NCI-H345 (cell line): ENCODE measurements around the gene NEDD8.

ENCODE experiments used
- DNase-seq: peaks from one replicate; lab custom pipeline; 2025; lab: John Stamatoyannopoulos, UW

The NEDD8 gene

DNA sequence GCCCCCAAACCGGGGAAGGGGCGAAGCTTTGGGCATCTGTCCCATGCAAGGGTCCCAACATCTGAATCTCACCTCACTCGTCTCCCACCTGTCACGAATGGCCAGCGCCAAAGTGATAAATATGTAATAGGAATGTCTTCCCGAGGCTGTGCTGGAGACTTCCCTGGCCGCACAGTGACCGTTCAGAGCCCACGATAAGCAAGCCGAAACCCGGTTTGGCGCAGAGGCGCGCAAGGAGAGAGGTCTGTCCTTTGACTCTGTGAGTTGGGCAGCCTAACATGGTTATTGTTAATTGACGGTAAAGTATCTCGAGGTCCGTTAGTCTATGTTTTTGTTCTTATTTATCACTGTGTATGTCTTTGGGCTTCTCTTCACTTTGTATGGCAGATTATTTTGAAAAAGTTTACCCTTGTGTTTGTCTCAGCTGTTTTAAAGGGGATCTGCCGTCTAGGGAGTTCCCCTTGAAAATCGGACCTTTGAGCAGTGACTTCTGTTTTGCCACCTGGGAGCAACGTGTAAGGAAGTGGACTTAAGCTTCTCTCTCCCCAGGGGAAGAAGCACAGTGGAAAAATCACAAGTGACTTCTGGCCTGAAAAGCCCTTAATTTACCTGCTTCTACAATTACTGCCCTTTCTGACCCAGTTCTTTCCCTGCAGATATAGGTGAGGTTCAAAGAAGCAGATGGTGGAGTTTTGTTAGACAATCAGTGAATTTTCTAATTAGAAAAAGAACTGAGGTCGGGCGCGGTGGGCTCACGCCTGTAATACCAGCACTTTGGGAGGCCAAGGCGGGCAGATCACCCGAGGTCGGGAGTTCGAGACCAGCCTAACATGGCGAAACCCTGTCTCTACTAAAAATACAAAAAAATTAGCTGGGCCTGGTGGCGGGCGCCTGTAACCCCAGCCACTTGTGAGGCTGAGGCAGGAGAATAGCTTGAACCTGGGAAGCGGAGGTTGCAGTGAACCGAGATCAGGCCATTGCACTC is 35.8 kb downstream of the NEDD8 start:
- no peak for DNase-seq

DNA sequence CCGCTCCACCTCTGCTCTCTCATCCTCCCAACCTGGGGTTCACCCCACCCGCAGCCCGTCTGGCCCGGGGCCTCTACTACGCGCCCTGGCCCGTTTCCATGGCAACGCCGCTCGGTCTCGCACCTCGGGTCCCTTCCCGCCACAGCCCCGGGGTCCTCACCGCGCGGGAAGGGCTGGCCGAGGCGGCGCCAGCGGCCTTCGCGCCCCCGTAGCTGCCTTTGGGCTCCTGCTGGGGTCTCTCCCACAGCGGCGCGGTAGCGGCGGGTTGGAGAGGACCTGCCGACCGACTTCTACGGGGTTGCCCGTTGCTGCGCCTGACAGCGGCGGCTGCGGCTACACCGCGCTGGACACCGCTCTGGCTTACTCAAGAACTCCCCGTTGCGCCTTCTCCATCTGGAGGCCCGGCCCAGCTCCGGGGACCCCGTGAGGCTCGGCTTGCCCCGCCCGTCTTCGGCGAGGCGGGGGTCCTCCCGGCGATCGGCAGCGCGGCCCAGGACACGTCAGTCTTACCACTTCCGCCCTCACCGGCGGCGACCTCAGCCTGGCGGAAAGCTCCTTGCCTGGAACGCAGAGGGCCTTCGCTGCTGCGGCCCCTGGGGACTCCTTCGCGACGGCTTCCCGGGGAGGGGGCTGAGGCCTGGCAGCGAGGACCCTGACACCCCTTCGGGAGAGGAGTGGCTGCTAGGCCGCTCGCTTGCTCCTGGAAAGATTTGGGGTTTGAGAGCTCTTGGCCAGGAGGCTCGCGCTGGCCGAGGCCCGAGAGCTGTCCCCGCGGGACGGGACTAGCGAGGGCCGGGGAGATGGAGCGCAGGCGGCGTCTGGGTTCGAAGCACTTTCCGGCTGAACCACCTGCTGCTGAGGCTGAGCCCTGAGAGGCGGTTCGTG is 36.7 kb downstream of the NEDD8 start, which contains the start of gene TM9SF1:
TSS of gene TM9SF1 (minus strand) at position 256 of the 885 bp plus-strand sequence. CDS start 422 bp downstream, outside the sequence.
- peak; percentile 81 for DNase-seq

DNA sequence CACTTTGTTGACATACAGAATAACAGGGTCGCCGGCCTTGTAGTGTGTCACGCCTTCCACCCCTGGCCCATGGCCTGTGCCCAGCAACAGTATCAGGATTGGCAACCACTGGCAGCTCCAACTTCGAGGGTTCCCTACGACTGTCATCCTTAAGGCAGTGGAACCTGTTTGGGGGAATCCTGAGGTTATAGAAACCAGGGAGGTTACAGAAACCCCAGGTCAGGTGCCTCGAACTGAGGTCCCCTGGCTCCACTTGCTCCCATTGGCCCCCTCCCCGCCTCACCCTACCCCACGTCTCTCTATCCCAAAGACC is 37.3 kb downstream of the NEDD8 start:
- no peak for DNase-seq

DNA sequence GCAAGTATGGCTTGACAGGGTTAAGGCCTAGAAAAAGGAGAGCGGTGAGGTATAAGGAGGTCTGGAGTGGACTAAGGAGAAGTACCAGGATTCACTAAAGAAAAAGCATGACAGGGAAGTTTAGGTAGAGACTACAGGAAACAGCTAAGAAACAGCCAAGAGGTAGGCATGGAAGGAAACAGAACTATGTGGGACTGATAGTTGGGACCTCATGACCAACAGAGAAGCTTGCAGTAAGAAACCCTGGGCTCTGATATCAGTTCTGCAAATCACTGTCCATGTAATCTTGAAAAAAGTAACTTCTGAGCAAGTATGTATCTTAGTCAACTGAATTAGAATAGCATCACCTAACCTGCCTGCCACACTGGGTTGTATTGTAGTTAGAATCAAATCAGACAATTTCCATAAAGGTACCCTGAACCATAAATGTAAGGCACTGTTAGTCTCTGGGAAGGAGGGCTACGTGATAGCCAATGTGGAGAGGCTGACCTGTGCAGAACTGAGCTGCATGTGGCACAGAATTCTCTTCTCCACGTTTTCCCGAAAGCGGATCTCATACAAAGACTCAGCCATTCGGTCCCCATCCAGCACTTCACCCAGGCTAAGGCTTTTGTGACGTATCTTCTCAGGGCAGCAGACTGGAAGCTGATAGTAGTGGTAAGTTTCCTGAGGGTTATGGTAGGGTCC is 37.8 kb downstream of the NEDD8 start:
- no peak for DNase-seq

DNA sequence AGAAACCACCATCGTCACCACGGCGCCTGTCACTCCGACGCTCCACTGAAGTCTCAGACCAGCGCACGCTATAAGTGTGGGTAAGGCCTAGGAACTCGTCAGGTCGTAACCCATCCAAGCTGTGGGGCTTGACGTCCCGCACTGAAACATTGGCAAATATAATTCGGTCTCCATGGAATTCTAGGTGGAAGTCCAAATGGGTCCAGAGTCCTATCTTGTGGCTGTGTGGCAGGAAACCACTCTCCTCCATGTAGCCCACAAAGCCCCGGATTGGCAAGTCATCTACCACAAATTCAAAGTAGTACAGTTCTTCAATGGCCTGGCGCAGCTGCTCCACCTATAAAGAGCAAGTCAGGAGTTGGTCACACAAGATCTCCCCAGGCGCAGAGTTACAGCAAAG is 39.2 kb downstream of the NEDD8 start:
- DNase-seq = no peak

DNA sequence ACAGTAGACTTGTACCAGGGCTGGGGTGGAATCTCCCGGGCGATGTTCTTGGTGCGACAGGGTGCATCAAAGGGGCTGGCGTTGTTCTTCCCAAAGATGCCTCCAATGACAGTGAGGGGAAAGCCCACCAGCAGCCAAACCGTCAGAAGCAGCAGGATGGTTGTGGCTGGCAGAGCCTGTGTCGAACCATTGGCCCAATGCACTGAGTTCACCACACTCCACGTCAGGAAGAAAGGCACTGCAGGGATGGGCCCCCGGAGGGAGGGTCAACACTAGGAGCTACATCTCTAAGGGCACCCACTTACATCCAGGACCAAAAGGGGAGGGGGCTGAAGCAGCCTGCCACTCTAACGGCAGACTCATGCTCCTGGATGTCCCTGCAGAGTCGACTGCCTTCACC is 41.8 kb downstream of the NEDD8 start:
- no peak for DNase-seq

DNA sequence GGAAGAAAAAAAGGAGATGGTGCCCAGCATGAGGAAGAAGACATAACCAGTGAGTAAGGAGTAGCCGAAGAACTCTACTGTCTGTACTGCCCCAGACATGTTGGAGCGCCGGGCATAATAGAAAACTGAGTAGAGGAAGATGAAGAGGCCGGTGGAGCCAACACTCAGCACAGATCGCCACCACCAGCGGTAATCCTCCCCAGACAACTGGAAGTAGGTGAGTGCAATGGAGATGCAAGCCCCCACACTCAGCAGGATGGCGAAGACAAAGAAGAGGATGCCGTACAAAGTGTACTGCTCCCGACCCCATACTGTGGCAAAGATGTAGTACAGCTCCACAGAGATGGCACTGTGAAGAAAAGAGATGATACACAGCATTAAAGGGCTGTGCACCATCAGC is 42.7 kb downstream of the NEDD8 start:
- no peak for DNase-seq

DNA sequence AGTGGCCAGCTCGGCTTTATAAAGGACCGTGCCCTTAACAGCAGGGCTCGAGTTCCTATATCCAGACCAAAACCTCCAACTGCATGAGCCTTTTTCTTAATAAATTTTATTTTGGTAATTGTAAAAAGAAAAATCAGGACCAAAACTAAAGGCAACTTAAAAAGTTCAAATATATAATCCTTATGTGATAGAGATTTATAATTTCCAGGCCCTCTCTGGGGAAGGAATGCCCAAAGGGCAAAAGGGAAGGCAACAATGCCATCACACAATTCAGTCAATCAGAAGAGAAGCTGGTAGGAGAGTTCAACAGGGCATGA is 43.1 kb downstream of the NEDD8 start:
- no peak for DNase-seq

DNA sequence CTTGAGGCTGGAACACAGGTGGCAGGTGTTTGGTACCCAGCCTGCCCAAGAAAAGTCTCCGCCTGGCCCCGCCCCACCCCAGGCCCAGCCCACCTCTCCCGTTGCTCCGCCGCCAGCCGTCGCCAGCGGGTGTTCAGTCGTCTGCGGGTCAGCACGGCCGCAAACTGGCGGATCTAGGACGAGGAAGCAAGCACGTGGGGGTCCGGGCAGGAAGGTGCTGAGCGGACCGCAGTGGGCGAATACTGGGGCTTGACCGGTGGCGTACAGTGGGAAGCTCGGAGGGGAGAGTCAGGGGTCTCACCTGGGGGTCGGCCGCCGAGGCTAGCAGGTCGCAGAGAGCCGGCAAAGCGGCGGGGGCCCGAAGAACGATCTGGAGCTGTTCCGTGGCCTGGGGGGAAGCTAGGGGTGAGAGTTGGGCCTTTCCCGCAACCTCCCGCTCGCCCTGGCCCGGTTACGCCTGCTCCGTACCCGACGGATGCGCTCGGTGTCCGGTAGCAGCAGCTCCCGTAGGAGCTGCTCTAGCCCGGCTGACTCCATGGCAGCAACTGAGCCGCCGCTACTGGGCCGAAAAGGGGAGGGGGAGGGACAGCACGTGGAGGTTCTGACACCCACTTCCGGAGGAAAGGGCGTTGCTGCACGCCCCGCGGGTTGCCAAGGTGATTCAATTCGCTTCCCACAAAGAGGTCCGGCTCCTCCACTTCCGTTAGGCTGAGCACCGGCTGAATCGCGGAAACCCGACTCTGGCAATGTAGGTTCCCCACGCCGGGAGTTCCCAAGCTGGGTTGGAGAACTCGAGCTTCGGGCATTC is 43.7 kb downstream of the NEDD8 start, which contains the start of gene IPO4:
TSS of gene IPO4 (minus strand) at position 566 of the 808 bp plus-strand sequence. CDS start at position 537, 29 bp downstream.
- DNase-seq = peak; percentile 98

DNA sequence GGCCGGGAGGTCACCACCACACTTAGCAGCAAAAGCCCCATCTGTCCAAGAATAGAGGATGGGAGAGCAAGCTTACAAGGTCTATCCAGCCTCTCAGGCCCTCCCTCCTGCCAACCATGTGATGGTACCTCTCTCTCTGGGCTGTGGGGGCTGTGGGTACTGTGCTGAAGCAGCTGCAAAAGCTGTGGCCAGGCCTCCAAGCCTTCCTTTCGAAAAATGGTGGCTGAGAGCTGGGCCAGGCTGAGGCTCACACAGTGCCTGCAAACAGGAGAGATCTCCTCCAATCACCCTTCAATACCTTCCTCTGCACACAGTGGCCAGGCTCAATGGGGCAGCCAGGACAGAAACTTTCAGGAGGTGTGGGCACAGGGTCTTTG is 44.6 kb downstream of the NEDD8 start:
- no peak for DNase-seq

DNA sequence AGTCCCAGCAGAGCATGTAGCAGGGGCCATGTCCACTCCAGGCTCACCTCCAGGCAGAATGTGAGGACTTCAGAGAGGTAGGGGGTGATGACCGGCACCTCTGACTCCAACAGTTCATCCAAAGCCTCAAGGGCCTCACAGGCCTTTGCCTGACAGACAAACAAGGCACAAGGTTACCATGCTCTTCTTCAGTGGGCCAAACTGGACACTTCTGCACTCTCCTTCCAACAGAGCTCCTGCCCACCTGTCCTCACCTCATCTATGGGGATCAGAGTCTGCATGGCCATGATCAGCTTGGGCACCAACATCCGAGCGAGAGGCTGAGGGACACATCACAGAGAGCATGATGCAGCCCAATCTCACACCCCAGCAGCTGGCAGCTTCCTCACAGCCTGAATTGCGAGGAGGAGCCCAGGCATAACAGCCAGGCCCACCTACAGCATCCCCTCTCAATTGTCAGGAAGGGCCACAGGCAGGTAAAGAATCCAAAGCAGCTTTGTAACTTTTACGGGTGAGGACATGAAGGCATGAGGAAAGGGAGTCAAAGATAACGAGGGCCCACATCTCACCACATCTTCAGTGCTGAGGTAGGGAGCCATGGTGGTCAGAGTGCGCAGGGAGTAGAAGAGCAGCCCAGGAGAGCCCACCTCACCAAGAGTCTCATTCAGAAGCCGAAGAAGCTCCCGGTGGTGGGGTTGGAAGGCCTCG is 45.2 kb downstream of the NEDD8 start:
- no peak for DNase-seq

DNA sequence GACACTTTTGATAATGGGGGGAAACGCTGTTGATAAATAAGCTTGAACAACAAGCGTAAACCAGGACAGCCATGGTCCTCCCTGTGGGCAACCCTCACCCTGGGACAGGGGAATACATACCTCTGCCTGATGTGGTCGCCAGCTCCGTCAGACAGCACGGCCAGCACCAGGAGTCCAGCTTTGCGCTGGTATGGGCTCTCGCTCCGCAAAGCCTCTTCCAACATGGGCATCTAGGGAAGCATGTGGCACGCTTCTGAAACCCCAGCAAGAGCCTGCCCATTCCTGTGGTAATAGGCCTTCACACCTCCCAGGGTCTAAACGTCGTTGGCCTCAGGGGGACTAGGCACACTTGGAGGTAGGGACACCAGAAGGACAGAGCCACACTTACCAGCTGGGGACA is 46.4 kb downstream of the NEDD8 start:
- no peak for DNase-seq

DNA sequence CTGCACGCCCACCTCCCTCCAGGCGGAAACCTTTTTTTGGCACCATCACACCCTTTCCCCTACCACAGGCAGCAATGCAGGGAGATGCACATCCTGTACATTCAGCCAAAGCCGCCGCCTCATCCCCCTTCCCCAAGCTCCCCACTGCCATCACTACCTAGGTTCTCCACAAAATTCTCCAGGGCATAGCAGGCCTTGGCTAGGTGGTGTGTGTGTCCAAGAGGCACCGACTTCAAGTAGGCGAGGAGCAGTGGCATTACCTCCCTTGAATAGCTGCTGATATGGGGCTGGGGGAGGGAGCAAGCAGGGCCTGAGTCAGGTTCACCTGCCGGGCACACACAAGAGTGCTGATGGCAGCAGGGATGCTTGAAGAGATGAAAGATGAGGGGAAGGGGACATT is 47.1 kb downstream of the NEDD8 start:
- DNase-seq = no peak

DNA sequence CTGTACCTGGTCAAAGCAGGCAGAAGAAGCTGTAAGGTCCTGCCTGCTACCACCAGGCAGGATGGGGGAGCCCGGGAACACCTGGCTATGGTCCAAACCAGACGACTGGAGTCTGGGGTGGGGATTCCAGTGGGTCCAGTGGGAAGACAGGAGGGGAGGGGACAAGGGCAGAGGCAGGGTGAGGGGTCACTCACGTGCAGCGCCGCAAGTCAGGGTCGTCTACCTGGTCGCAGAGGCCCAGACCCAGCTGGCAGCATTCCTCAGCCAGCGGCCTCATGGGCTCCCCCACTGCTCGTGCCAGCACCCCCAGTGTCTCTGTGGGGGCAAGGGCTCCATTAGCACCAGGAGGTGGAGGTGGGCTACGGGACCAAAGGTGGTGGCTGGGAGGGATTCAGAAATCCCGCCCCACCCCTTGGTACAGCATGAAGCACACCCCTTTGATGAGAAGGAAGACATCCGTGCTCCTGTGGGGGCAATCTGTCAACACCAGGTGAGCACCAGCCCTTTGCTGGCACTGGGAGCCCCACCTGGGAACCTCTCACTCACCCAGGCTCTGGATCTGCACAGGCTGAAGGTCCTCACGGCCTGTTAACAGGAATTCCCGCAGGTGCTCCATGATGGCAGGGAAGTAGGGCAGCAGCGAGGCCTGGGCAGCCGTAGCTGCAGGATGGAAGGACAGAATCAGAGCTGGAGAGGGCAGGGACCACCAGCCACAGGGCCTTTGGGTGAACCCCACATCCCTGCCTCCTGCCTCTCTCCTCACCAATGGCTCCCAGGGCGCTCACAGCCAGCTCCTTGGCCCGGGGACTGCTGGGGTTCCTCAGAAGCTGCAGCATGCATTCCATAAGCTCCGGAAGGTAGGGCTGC is 47.8 kb downstream of the NEDD8 start:
- DNase-seq = no peak

DNA sequence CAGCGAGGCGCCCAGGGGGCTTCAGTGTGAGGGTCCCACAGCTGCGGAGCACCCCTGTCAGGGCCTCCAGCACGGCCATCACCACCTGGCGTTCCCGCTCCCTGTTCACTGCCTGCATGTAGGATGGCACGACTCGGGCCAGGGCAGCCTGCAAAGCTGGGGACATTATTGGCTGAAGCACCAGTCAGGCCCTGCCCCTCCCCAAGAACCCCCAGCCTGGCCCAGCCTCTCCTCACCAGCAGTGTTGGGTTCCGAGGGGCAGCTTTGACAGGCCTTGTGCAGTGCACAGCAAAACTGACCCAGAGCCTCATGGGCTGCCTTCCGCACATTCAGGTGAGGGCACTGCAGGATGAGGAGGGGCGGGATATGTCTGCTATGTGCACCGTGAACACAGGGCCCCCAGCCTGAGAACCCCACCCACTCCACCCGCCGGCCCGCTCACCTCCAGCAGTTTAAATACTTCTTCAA is 49.1 kb downstream of the NEDD8 start:
- no peak for DNase-seq

DNA sequence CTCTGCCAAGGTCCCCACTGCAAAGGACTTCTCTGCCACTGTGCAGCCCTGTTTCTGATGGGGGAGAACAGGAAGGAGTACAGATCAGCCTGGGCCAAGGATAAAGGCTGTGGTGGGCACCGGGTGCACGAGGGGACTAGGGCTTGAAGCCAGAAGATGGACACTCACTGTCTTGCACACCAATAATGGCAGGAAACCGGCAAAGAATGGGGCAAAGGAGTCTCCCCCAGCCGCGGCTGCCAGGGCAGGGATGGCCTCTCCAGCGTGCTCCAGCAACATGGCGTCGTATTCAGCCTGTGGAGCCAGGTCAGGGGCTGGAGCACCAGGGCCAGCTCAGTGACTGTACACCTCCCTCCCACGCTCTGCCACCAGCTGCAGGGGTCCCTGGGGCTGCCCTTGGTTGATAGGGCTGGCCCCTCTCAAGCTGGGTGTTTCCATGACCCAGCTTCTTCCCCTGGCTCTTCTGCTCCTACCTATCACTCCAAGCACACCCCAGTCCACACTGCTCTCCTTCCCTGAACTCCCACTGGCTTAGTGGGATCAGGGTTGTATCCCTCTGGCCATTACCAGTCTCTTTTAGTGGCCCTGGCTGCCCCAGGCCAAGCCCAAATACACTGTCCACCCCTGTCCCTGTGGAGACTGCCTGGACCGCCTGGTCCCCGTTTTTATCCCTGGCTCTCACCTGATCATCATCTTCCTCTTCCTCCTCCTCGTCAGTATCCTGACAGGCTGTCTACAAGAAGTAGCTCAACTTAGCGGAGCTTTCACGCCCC is 49.9 kb downstream of the NEDD8 start:
- DNase-seq = no peak

DNA sequence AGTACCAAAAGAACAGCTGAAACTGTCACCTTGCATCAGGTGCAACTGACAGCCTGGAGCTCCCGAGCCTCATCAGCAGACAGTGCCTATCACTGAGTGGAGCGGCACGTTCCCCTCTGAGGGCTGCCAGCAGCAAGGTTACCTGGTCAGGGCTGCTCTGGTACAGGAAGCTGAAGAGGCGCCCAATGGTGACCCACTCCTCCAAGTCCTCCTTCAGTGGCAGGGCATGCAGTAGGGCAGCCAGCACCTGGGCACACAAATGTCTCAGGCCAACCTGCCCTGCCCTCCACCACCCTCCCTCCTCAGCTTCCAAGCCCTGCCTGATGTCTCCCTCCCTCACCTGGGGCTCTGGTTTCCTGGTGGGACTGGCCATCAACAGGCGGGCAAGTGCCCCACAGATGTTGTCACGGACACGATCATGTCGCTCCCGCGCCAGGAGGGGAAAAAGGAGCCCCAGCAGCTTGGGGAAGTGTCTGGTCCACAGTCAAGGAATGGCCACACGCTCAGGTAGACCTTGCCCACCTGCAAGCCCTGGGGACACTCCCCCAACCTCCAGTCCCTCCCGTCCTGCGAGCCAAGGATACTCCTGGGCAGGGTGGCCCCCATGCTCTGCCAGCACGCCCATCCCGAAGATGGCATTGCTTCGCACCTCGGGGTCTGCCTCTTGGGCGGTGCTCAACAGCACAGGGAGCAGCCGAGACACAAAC is 50.6 kb downstream of the NEDD8 start:
- DNase-seq = no peak
